Bronchial epithelial cell (primary cell): Measurements from ENCODE around the gene TCAIM. TPM values are rescaled to one million over a fixed set of nuclear protein-coding genes. Genes with fewer than 3 reads are reported as not detected.

Source experiments
- DNase-seq: peaks from one replicate; pipeline ENCODE4 v3.0.0-alpha.2; 2010; ENCODE audit warnings: low read depth
- FAIRE-seq: peaks from 2 replicates; lab custom pipeline; 2011; peaks lifted over from hg19 to GRCh38; lab: Jason Lieb, UNC
- H3K27me3 ChIP-seq: 2 replicates; pipeline ENCODE4 v1.5.1; 2011; ENCODE audit warnings: low read length; ENCODE audit not compliant: control insufficient read depth, insufficient read depth
- H3K36me3 ChIP-seq: 2 replicates; pipeline ENCODE4 v1.5.1; 2011; ENCODE audit warnings: low read length; ENCODE audit not compliant: control insufficient read depth, insufficient read depth
- H3K4me3 ChIP-seq: 2 replicates; pipeline ENCODE4 v1.5.1; 2011; ENCODE audit warnings: mild to moderate bottlenecking, low read depth, low read length, control low read depth
- total RNA-seq: library from RNA; depleted of rRNA; stranded (reverse); fragments of >200 nt; gene quantifications from 2 replicates; pipeline ENCODE4 v1.2.1, GENCODE V29; 2014
- TF ChIP-seq, protein P1 (sequence below): IDR thresholded peaks from 2 replicates; pipeline ENCODE4 v1.5.1; 2011; ENCODE audit warnings: mild to moderate bottlenecking, moderate library complexity, low read length, control low read depth, inconsistent platforms; ENCODE audit not compliant: insufficient read depth, severe bottlenecking

The TCAIM gene
- total RNA-seq, 1 donor from 2014 or later, result 32.9 TPM

DNA sequence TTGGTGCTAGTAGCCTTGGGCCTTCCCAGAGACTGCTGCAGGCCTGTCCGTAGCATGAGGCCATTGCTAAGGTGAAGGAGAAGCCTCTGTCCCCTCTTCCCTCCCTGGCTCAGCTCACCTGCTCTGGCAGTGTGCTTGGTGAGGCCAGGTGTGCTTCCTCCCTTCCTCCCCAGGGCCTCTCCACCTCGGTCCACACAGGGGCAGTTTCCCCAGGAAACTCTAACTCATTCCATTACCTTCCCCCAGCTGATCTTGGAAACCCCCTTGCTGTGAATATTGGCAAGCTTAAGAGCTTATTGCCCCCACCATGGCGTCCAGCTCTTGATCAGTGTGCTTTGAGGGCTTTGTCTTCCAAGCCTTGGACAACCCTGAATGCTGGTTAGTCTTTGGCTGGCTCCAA lies 86.2 kb downstream of the TCAIM start:
- FAIRE-seq, result no peak
- no peak for DNase-seq
- H3K27me3 ChIP-seq, result no peaks in the 10 kb centered on the region
- TF ChIP-seq, protein P1, sequence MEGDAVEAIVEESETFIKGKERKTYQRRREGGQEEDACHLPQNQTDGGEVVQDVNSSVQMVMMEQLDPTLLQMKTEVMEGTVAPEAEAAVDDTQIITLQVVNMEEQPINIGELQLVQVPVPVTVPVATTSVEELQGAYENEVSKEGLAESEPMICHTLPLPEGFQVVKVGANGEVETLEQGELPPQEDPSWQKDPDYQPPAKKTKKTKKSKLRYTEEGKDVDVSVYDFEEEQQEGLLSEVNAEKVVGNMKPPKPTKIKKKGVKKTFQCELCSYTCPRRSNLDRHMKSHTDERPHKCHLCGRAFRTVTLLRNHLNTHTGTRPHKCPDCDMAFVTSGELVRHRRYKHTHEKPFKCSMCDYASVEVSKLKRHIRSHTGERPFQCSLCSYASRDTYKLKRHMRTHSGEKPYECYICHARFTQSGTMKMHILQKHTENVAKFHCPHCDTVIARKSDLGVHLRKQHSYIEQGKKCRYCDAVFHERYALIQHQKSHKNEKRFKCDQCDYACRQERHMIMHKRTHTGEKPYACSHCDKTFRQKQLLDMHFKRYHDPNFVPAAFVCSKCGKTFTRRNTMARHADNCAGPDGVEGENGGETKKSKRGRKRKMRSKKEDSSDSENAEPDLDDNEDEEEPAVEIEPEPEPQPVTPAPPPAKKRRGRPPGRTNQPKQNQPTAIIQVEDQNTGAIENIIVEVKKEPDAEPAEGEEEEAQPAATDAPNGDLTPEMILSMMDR, result no peak
- no peaks in the 10 kb centered on the region for H3K36me3 ChIP-seq
- H3K4me3 ChIP-seq, result no peak overlapping the region

DNA sequence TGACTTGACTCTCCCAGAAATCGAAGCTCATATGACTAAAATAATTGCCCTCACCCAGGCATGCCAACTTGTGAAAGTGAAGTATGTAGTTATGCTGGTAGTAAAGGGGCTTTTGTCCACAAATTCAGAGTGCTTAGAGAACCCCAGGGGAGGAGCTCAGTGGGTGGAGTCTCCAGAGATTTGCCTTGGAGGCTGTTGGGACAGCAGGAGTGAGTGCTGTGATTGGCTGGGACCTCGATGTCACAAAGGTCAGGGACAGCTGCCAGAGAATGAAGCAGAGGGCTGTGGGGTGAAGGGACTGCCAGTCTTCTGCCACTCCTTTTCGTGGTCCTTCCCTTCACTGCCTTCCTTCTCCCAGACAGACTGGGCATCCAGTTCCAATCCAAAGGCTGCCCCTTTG lies 89.1 kb downstream of the TCAIM start:
- TF ChIP-seq, protein P1, result no peak
- H3K4me3 ChIP-seq, result no peak overlapping the region
- H3K36me3 ChIP-seq, result no peaks in the 10 kb centered on the region
- DNase-seq (no peak), FAIRE-seq (no peak)
- no peaks in the 10 kb centered on the region for H3K27me3 ChIP-seq

DNA sequence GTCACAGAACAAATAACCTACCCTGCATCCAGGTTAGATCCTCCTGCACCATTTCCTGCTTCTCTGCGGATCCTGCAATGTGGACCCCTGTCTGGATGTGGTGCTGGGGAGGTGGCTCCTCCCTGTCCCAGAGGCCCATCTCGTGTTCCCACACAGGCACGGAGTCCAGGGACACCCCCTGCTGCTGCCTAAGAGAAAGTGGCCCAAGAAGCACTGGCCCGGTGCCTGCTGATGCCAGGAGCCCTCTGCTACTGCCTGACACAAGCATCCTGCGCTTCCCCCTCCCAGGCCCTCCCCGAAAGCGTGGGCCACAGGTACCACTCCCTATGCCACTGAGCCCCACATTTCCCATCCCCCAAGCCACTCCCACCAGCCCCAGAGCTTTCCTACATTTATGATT lies 90.3 kb downstream of the TCAIM start:
- Histone ChIP-seq H3K4me3 (no peak overlapping the region), H3K27me3 (no peaks in the 10 kb centered on the region), H3K36me3 (no peaks in the 10 kb centered on the region)
- no peak for DNase-seq
- FAIRE-seq, result no peak
- TF ChIP-seq, protein P1, result no peak

GRCh38 chr3:44429459-44429858 lies 90.9 kb downstream of the TCAIM start:
- Histone ChIP-seq H3K27me3 (no peaks in the 10 kb centered on the region), H3K36me3 (no peaks in the 10 kb centered on the region), H3K4me3 (no peak overlapping the region)
- TF ChIP-seq, protein P1, result no peak
- FAIRE-seq (no peak), DNase-seq (no peak)

- Histone ChIP-seq H3K27me3 (no peaks in the 10 kb centered on the region), H3K36me3 (no peaks in the 10 kb centered on the region), H3K4me3 (no peak overlapping the region)
- TF ChIP-seq, protein P1, result no peak
- DNase-seq (no peak), FAIRE-seq (no peak)
Observed at GRCh38 chr3:44430466-44430865, 91.9 kb downstream of the TCAIM start.

DNA sequence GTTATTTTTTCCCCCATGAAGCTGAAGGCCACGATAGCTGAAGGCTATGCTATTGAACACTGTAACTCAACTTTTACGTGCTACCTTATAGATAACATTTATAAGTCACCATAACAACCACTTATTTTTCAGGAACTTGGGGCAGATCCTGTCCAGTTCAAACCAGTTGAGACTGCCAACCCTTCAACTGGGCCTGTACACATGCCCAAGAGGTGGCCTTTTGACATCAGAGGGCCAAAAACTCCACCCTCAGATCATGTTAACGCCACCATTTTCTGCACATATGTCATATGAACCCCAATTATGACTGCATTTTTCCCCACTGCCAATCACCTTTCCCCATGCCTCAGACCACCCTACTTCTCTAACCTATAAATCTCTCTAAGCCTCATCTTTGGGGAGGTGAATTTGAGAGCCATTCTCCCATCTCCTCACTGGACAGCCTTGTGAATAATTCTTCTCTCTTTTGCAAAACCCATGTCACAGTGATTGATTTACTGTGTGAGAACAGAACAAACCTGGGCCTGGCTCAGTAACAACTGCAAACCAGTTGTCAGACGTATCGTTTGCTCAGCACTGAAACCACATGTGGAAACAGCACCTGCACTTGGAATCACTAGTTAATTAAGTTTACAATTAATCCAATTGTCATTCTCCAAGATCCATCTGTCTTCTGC lies 96.4 kb downstream of the TCAIM start:
- TF ChIP-seq, protein P1, result no peak
- DNase-seq, result no peak
- no peaks in the 10 kb centered on the region for H3K36me3 ChIP-seq
- H3K27me3 ChIP-seq, result no peaks in the 10 kb centered on the region
- FAIRE-seq, result no peak
- H3K4me3 ChIP-seq, result no peak overlapping the region
